Trophoblast cell (in vitro differentiated cells and primary cell): Measurements from ENCODE around the gene CFL1.
A peak's percentile ranks its signal among the peaks of the same experiment; 100 is the strongest.

Experiments
- DNase-seq, 2 donors: peaks; one replicate each; pipeline ENCODE4 v3.0.0-alpha.2; 2016
- H2AFZ ChIP-seq: 2 replicates; pipeline ENCODE4 v1.6.1; 2013; ENCODE audit warnings: low read length, moderate library complexity, mild to moderate bottlenecking; ENCODE audit not compliant: insufficient read depth, poor library complexity
- H2AK5ac ChIP-seq: 2 replicates; pipeline ENCODE4 v1.6.1; 2013; ENCODE audit warnings: mild to moderate bottlenecking, low read length
- H2BK120ac ChIP-seq: 2 replicates; pipeline ENCODE4 v1.6.1; 2013; ENCODE audit warnings: low read length, mild to moderate bottlenecking, moderate library complexity; ENCODE audit not compliant: insufficient read depth, poor library complexity
- H2BK12ac ChIP-seq: 2 replicates; pipeline ENCODE4 v1.6.1; 2013; ENCODE audit warnings: mild to moderate bottlenecking, low read length, moderate library complexity
- H2BK5ac ChIP-seq: 2 replicates; pipeline ENCODE4 v1.6.1; 2013; ENCODE audit warnings: low read length, low read depth, moderate library complexity, mild to moderate bottlenecking; ENCODE audit not compliant: poor library complexity
- H3K14ac ChIP-seq: 2 replicates; pipeline ENCODE4 v1.6.1; 2013; ENCODE audit warnings: mild to moderate bottlenecking, low read length
- H3K18ac ChIP-seq: 2 replicates; pipeline ENCODE4 v1.6.1; 2013; ENCODE audit warnings: mild to moderate bottlenecking, low read length
- H3K23ac ChIP-seq: 2 replicates; pipeline ENCODE4 v1.6.1; 2013; ENCODE audit warnings: low read length
- H3K27ac ChIP-seq: 2 replicates; pipeline ENCODE4 v1.5.1; 2013; ENCODE audit warnings: low read depth, mild to moderate bottlenecking, inconsistent platforms, low read length, moderate library complexity
- H3K27me3 ChIP-seq: 2 replicates; pipeline ENCODE4 v1.6.1; 2013; ENCODE audit warnings: inconsistent platforms, mild to moderate bottlenecking, low read length, moderate library complexity; ENCODE audit not compliant: insufficient read depth
- H3K36me3 ChIP-seq, 2 experiments: 1 replicate in 1 of 2; 2 replicates in 1 of 2; pipeline ENCODE4 v1.6.1; 2013; ENCODE audit warnings: low read length in 2 of 2, mild to moderate bottlenecking in 2 of 2, moderate library complexity in 1 of 2; ENCODE audit not compliant: insufficient read depth in 2 of 2, control insufficient read depth in 1 of 2
- H3K4ac ChIP-seq: 2 replicates; pipeline ENCODE4 v1.6.1; 2013; ENCODE audit warnings: low read depth, mild to moderate bottlenecking, low read length, moderate library complexity
- H3K4me1 ChIP-seq, 2 experiments: 1 replicate in 1 of 2; 2 replicates in 1 of 2; pipeline ENCODE4 v1.6.1; 2013; ENCODE audit warnings: low read length in 2 of 2, mild to moderate bottlenecking in 2 of 2, moderate library complexity in 1 of 2; ENCODE audit not compliant: insufficient read depth in 2 of 2, control insufficient read depth in 1 of 2
- H3K4me2 ChIP-seq: 2 replicates; pipeline ENCODE4 v1.6.1; 2013; ENCODE audit warnings: inconsistent platforms, mild to moderate bottlenecking, low read length, moderate library complexity
- H3K4me3 ChIP-seq: 2 replicates; pipeline ENCODE4 v1.5.1; 2013; ENCODE audit warnings: mild to moderate bottlenecking, low read depth, low read length, inconsistent platforms
- H3K79me1 ChIP-seq: one replicate; pipeline ENCODE4 v1.6.1; 2013; ENCODE audit warnings: low read length
- H3K79me2 ChIP-seq: 2 replicates; pipeline ENCODE4 v1.6.1; 2013; ENCODE audit warnings: low read length, mild to moderate bottlenecking; ENCODE audit not compliant: control insufficient read depth, insufficient read depth, poor library complexity
- H3K9ac ChIP-seq: 2 replicates; pipeline ENCODE4 v1.6.1; 2013; ENCODE audit warnings: mild to moderate bottlenecking, low read length
- H3K9me3 ChIP-seq: 2 replicates; pipeline ENCODE4 v1.6.1; 2013; ENCODE audit warnings: low read depth, mild to moderate bottlenecking, control low read depth, inconsistent platforms, low read length; ENCODE audit not compliant: insufficient read depth
- H4K12ac ChIP-seq: 2 replicates; pipeline ENCODE4 v1.6.1; 2013; ENCODE audit warnings: low read depth, mild to moderate bottlenecking, low read length, moderate library complexity
- H4K8ac ChIP-seq: 2 replicates; pipeline ENCODE4 v1.6.1; 2013; ENCODE audit warnings: low read depth, mild to moderate bottlenecking, low read length, moderate library complexity
- H4K91ac ChIP-seq: one replicate; pipeline ENCODE4 v1.6.1; 2013; ENCODE audit warnings: low read depth, mild to moderate bottlenecking, low read length, moderate library complexity
- WGBS: extraction: QIAGEN DNeasy Blood & Tissue Kit; methylation state at CpG from one replicate; pipeline ENCODE4 v1.1.7; 2013; ENCODE audit warnings: missing lambda C conversion rate; ENCODE audit not compliant: insufficient read length, insufficient coverage; ENCODE audit errors: extremely low coverage; 5-methylcytosine and 5-hydroxymethylcytosine counted together

The CFL1 gene

DNA sequence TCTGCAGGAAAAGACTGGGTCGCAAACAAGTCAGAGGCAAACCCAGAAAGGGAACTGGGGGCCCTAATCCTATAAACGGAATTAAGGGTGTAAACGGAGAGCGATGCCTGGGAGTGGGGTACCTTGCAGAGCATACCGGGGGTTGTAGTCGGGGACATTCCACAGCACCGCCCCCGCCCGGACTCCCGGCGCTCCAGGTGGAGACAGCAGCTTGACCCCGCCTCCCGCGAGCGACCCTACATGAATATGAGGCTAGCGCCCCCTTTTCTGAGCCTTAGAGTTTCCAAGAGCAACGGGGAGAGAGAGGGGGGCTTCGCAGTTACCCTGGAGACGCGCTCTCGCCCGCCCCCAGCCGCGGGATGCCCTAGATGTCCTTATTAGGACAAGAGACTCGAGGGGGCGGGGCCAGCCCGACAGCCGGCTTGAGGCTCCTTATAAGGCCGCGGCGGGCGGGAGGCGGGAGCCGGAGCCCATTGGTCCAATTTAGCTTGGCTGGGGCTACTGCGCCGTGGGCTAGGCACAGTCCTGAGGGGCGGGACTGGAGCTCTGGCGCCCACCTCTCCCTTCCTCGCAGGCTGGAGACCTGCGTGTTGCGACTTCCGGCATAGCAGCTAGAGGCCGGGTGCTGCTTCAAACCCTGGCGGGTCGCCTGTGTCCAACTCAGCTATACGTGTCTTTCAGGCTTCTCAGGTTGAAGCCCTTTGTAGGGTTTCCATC lies 1.3 kb upstream of the CFL1 start:
- Histone ChIP-seq H3K36me3 (peaks cover 52 to 53% of the 10 kb centered on the region in 2 experiments), H2BK12ac (peak overlapping the region; percentile 29), H2AK5ac (peak overlapping the region; percentile 88), H3K79me1 (peaks cover 30% of the 10 kb centered on the region), H2BK5ac (peak overlapping the region; percentile 90), H3K18ac (peak overlapping the region; percentile 83), H3K14ac (peak overlapping the region; percentile 94), H3K9me3 (peaks cover 2% of the 10 kb centered on the region), H3K4me1 (peaks cover 17 to 18% of the 10 kb centered on the region in 2 experiments), H2AFZ (peak overlapping the region; percentile 70), H4K8ac (peak overlapping the region; percentile 95), H4K91ac (peak overlapping the region; percentile 97), H3K4ac (no peak overlapping the region), H2BK120ac (peak overlapping the region; percentile 91), H3K9ac (peak overlapping the region; percentile 89), H4K12ac (peak overlapping the region; percentile 88), H3K79me2 (peaks cover 35% of the 10 kb centered on the region), H3K27ac (peak overlapping the region; percentile 95), H3K27me3 (no peaks in the 10 kb centered on the region), H3K4me2 (peak overlapping the region; percentile 87), H3K23ac (no peak overlapping the region), H3K4me3 (peak overlapping the region; percentile 93)
- no CpG with 5 or more reads among the region's 46 CpGs for WGBS
- peak; percentile 98 to 99 for DNase-seq

DNA sequence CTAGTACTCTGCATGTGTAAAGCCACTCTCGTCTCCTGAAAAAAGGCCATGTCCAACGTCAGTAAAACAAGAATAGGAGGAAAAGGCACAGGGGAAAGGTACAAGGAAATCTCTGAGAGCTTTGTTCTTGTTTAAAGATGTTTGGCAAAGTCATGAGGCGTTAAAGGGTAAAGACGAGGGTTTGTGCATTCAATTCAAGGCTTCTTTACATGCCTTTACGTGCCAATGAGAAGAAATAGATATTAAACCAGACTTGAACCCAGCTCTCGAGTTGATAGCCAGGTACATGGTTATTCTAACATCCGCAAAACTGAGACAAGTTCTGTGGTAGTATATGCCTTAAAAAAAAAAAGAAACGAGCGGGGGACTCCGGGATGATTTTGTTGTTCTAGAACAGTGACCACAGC lies 704 bp upstream of the CFL1 start:
- Histone ChIP-seq H4K91ac (peak overlapping the region; percentile 33), H2AFZ (peak overlapping the region; percentile 32), H3K4me3 (peak overlapping the region; percentile 51), H2BK5ac (peak overlapping the region; percentile 71), H3K4me1 (peaks cover 17 to 18% of the 10 kb centered on the region in 2 experiments), H3K27me3 (no peaks in the 10 kb centered on the region), H3K9ac (peak overlapping the region; percentile 89), H4K12ac (no peak overlapping the region), H2AK5ac (no peak overlapping the region), H3K23ac (no peak overlapping the region), H3K79me1 (peaks cover 30% of the 10 kb centered on the region), H2BK12ac (no peak overlapping the region), H3K36me3 (peaks cover 52 to 53% of the 10 kb centered on the region in 2 experiments), H2BK120ac (peak overlapping the region; percentile 3), H3K27ac (peak overlapping the region; percentile 77), H3K14ac (peak overlapping the region; percentile 25), H3K9me3 (peaks cover 2% of the 10 kb centered on the region), H4K8ac (peak overlapping the region; percentile 7), H3K79me2 (peaks cover 35% of the 10 kb centered on the region), H3K4me2 (peak overlapping the region; percentile 87), H3K18ac (no peak overlapping the region), H3K4ac (no peak overlapping the region)
- DNase-seq: peak in 1 of 2 donors; percentile 48
- no CpG with 5 or more reads among the region's 10 CpGs for WGBS

DNA sequence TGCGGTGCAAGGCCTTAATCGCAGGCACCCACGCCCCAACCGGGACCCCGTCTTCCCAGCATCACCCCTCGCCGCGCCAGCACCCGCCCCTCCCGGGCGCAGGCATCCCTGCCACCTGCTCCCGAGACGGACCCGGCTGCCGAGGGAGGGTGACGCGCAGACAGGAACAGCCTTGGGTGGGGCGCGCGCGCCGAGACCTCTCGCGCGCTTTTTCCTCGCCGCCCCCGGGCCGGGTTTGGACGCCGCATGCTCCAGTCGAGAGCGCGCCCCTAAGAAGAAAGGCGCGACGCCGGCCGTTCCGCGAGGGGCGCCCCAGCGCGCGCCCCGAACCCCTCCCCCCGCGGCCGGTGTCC lies 504 bp downstream of the CFL1 start:
- Histone ChIP-seq H4K8ac (peak overlapping the region; percentile 59), H3K18ac (peak overlapping the region; percentile 95), H3K4ac (peak overlapping the region; percentile 98), H3K4me3 (peak overlapping the region; percentile 98), H2AFZ (peak overlapping the region; percentile 59), H2BK5ac (peak overlapping the region; percentile 89), H2BK12ac (peak overlapping the region; percentile 31), H3K79me2 (peaks cover 35% of the 10 kb centered on the region), H3K4me1 (peaks cover 17 to 18% of the 10 kb centered on the region in 2 experiments), H2BK120ac (peak overlapping the region; percentile 93), H3K14ac (peak overlapping the region; percentile 99), H3K23ac (no peak overlapping the region), H3K27ac (peak overlapping the region; percentile 97), H4K12ac (peak overlapping the region; percentile 83), H4K91ac (peak overlapping the region; percentile 98), H3K79me1 (peaks cover 30% of the 10 kb centered on the region), H3K27me3 (no peaks in the 10 kb centered on the region), H3K9ac (peak overlapping the region; percentile 98), H3K4me2 (peak overlapping the region; percentile 91), H3K36me3 (peaks cover 52 to 53% of the 10 kb centered on the region in 2 experiments), H2AK5ac (peak overlapping the region; percentile 97), H3K9me3 (peaks cover 4% of the 10 kb centered on the region)
- peak in 1 of 2 donors; percentile 68 for DNase-seq
- WGBS: no CpG with 5 or more reads among the region's 49 CpGs

DNA sequence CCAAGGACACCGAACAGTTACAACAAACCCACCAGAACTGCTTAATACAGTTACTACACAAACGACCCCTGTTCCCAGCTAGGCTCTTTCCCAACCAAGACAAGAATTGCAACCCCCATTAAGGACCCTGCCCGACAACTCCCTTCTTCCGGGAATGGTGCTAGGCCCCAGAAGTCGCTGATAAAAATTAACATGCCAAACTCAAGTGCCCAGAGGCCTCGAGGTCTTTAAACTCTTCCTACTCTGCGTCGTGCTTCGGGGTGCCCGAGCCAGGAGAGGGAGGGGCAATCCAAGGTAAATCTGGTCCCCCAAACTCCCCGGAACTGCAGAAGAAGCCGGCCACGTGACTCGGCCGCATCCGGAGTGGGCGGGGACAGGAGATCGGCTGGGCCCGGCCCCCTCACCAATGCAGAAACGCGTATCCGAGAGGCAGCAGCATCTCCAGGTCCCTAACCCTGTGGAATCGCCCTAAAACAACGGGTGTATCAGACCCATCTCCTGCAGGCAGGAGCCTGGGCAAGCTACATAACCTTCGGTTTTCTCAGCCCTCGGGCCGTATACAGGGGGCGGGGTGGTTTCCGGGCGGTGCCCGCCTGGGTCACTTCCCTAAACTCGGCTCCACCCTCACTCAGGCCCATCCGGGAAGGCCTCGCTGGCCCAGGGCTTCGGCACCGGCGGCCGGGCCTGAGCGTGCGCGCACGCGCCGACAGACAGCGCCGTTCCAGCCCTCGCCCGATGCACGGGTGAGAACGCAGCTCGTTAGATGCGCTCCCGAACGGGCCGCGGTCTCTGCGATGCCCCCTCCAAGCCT lies 1.1 kb downstream of the CFL1 start:
- H3K27ac ChIP-seq: peak overlapping the region; percentile 97
- peak overlapping the region; percentile 99 for H3K14ac ChIP-seq
- H3K23ac ChIP-seq: no peak overlapping the region
- H4K12ac ChIP-seq: peak overlapping the region; percentile 83
- peak overlapping the region; percentile 98 for H3K9ac ChIP-seq
- no CpG with 5 or more reads among the region's 57 CpGs for WGBS
- H3K36me3 ChIP-seq: peaks cover 52 to 53% of the 10 kb centered on the region in 2 experiments
- H3K9me3 ChIP-seq: peaks cover 6% of the 10 kb centered on the region
- peak; percentile 80 to 85 for DNase-seq
- peak overlapping the region; percentile 93 for H2BK120ac ChIP-seq
- H3K18ac ChIP-seq: peak overlapping the region; percentile 95
- peaks cover 35% of the 10 kb centered on the region for H3K79me2 ChIP-seq
- no peaks in the 10 kb centered on the region for H3K27me3 ChIP-seq
- peak overlapping the region; percentile 91 for H3K4me2 ChIP-seq
- H2BK5ac ChIP-seq: peak overlapping the region; percentile 89
- H3K4me3 ChIP-seq: peak overlapping the region; percentile 98
- peak overlapping the region; percentile 98 for H4K91ac ChIP-seq
- peak overlapping the region; percentile 59 for H4K8ac ChIP-seq
- peaks cover 15 to 18% of the 10 kb centered on the region in 2 experiments for H3K4me1 ChIP-seq
- peak overlapping the region; percentile 97 for H2AK5ac ChIP-seq
- H3K79me1 ChIP-seq: peaks cover 30% of the 10 kb centered on the region
- peak overlapping the region; percentile 98 for H3K4ac ChIP-seq
- peak overlapping the region; percentile 24 for H2AFZ ChIP-seq
- H2BK12ac ChIP-seq: peak overlapping the region; percentile 31
